ENCODE data around the gene CDC42SE1. TPM values are rescaled to one million over a fixed set of nuclear protein-coding genes. Genes with fewer than 3 reads are reported as not detected.

Gene CDC42SE1
- polyA plus RNA-seq, 3 donors = 62.1 to 302 (median 75.7) TPM

DNA sequence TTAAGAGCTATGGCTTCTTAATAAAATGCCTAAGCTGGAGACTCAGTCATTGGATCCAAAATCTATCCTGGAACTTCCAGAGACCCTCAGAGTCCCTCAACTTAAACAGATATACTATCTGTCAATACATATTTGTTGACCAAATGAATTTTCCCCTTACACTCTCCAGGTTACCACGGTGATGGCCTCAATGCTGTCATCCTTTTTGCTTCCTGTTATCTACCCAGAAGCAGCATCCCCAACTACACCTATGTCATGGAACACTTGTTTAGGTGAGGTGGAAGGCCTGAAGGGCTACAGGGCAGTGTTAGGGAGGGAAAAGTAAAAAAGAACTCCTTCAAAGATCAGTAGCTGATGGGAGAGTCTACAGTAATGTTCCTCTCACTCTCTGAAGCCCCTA, 16.3 kb downstream of the CDC42SE1 start:
- peaks cover 20 to 24% of the 10 kb centered on the region in 2 donors for H3K4me1 ChIP-seq (ENCODE audit: control insufficient read depth in 1 of 2, insufficient read depth in 2 of 2, low read length in 2 of 2)
- intact Hi-C loops (cut with micrococcal nuclease) = no loop called here
- no peaks in the 10 kb centered on the region for H3K9me3 ChIP-seq (replicated peaks in 1 of 2; ENCODE audit: control insufficient read depth in 1 of 2, insufficient read depth in 1 of 2, low read length in 2 of 2)
- H3K27me3 ChIP-seq (ENCODE audit: control insufficient read depth in 2 of 2, insufficient read depth in 2 of 2, low read length in 2 of 2) = peaks cover 3 to 15% of the 10 kb centered on the region in 2 donors
- Mint-ChIP-seq H3K36me3 (peaks cover 9 to 13% of the 10 kb centered on the region in 2 donors), H3K9me3 (peaks cover 0 to 3% (median 0%) of the 10 kb centered on the region in 7 donors), H3K4me1 (peaks cover 23% of the 10 kb centered on the region), H3K27me3 (ENCODE audit: low read depth in 3 of 3) (peaks cover 3 to 21% (median 17%) of the 10 kb centered on the region in 3 donors), H3K27ac (no peak overlapping the region), H3K4me3 (no peak overlapping the region)
- no peak for DNase-seq
- no CpG with 5 or more reads among the region's 1 CpG for WGBS (ENCODE audit: insufficient coverage)
- H3K36me3 ChIP-seq (replicated peaks in 1 of 2; ENCODE audit: control insufficient read depth in 1 of 2, insufficient read depth in 2 of 2, low read length in 2 of 2) = no peaks in the 10 kb centered on the region
- no peak overlapping the region for H2AFZ ChIP-seq (ENCODE audit: insufficient read depth, low read depth, low read length, poor library complexity, severe bottlenecking)
- H3K79me2 ChIP-seq (ENCODE audit: insufficient read depth, low read length) = no peaks in the 10 kb centered on the region
- no peak overlapping the region for H3K9ac ChIP-seq (ENCODE audit: insufficient read depth, low read length, poor library complexity, severe bottlenecking)
- no peak overlapping the region for H3K4me3 ChIP-seq (replicated peaks in 1 of 3; ENCODE audit: low read depth in 2 of 3, low read length in 3 of 3)
- no peak overlapping the region for H3K4me2 ChIP-seq (replicated peaks; ENCODE audit: extremely low read depth, low read length, poor library complexity, severe bottlenecking)
- TF ChIP-seq, protein P1, sequence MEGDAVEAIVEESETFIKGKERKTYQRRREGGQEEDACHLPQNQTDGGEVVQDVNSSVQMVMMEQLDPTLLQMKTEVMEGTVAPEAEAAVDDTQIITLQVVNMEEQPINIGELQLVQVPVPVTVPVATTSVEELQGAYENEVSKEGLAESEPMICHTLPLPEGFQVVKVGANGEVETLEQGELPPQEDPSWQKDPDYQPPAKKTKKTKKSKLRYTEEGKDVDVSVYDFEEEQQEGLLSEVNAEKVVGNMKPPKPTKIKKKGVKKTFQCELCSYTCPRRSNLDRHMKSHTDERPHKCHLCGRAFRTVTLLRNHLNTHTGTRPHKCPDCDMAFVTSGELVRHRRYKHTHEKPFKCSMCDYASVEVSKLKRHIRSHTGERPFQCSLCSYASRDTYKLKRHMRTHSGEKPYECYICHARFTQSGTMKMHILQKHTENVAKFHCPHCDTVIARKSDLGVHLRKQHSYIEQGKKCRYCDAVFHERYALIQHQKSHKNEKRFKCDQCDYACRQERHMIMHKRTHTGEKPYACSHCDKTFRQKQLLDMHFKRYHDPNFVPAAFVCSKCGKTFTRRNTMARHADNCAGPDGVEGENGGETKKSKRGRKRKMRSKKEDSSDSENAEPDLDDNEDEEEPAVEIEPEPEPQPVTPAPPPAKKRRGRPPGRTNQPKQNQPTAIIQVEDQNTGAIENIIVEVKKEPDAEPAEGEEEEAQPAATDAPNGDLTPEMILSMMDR (IDR thresholded peaks at IDR 0.05) = no peak
- no peak overlapping the region for H3K27ac ChIP-seq (ENCODE audit: low read depth in 1 of 2, low read length in 2 of 2)
- no peaks in the 10 kb centered on the region for H4K20me1 ChIP-seq (ENCODE audit: insufficient read depth, low read length)

DNA sequence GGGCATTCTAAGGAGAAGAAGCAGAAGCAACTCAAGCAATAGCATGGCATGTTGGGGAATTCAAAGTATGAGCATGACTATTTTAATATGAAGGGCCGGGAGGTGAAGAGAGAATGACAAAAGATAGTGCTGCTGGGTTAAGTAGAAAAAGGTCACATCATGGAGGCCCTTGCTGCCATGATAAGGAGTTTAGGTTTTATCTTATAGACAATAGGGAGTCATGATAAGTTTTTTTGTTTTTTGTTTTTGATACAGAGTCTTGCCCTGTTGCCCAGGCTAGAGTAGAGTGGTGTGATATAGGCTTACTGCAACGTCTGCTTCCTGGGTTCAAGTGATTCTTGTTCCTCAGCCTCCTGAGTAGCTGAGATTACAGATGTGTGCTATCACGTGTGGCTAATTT, 19.9 kb downstream of the CDC42SE1 start:
- peaks cover 0 to 2% (median 0%) of the 10 kb centered on the region in 7 donors for H3K9me3 Mint-ChIP-seq
- no peak overlapping the region for H3K4me3 Mint-ChIP-seq
- intact Hi-C loops (cut with micrococcal nuclease) = no loop called here
- 100% methylated on average over 1 of the region's 3 CpGs for WGBS (ENCODE audit: insufficient coverage)
- Histone ChIP-seq H3K9ac (ENCODE audit: insufficient read depth, low read length, poor library complexity, severe bottlenecking) (no peak overlapping the region), H3K9me3 (replicated peaks in 1 of 2; ENCODE audit: control insufficient read depth in 1 of 2, insufficient read depth in 1 of 2, low read length in 2 of 2) (no peaks in the 10 kb centered on the region), H3K4me1 (ENCODE audit: control insufficient read depth in 1 of 2, insufficient read depth in 2 of 2, low read length in 2 of 2) (no peaks in the 10 kb centered on the region), H3K27ac (ENCODE audit: low read depth in 1 of 2, low read length in 2 of 2) (no peak overlapping the region), H3K4me2 (replicated peaks; ENCODE audit: extremely low read depth, low read length, poor library complexity, severe bottlenecking) (no peak overlapping the region), H3K79me2 (ENCODE audit: insufficient read depth, low read length) (no peaks in the 10 kb centered on the region), H3K27me3 (ENCODE audit: control insufficient read depth in 2 of 2, insufficient read depth in 2 of 2, low read length in 2 of 2) (no peaks in the 10 kb centered on the region), H4K20me1 (ENCODE audit: insufficient read depth, low read length) (no peaks in the 10 kb centered on the region), H3K4me3 (replicated peaks in 1 of 3; ENCODE audit: low read depth in 2 of 3, low read length in 3 of 3) (no peak overlapping the region), H2AFZ (ENCODE audit: insufficient read depth, low read depth, low read length, poor library complexity, severe bottlenecking) (no peak overlapping the region), H3K36me3 (replicated peaks in 1 of 2; ENCODE audit: control insufficient read depth in 1 of 2, insufficient read depth in 2 of 2, low read length in 2 of 2) (peaks cover 4 to 9% of the 10 kb centered on the region in 2 donors)
- H3K36me3 Mint-ChIP-seq = peaks cover 18 to 20% of the 10 kb centered on the region in 2 donors
- TF ChIP-seq, protein P1 (IDR thresholded peaks at IDR 0.05) = no peak
- no peak overlapping the region for H3K27ac Mint-ChIP-seq
- H3K27me3 Mint-ChIP-seq (ENCODE audit: low read depth in 3 of 3) = peaks cover 0 to 1% (median 0%) of the 10 kb centered on the region in 3 donors
- H3K4me1 Mint-ChIP-seq = no peaks in the 10 kb centered on the region
- no peak for DNase-seq
